HepG2 (cell line): ENCODE measurements around the gene SRC.

Source experiments
- CEBPG ChIP-seq: IDR thresholded peaks from 2 replicates; pipeline ENCODE4 v1.6.1; 2016
- CTCF ChIP-seq: sonication (generic); formaldehyde crosslinking; IDR thresholded peaks from 2 replicates; pipeline ENCODE4 v1.5.0; 2020; ENCODE audit warnings: mild to moderate bottlenecking, missing genetic modification reagents, moderate library complexity
- ELF1 ChIP-seq: sonication (generic); formaldehyde crosslinking; IDR thresholded peaks from 2 replicates; pipeline ENCODE4 v1.4.0; 2020; ENCODE audit warnings: missing genetic modification reagents
- NCOR1 ChIP-seq: fragments of 200-600 bp; sonication (generic); IDR thresholded peaks from 2 replicates; pipeline ENCODE4 v1.7.0; 2017; ENCODE audit warnings: antibody characterized with exemption, low read length, borderline replicate concordance
- NR1H2 ChIP-seq: sonication (generic); formaldehyde crosslinking; IDR thresholded peaks from 2 replicates; pipeline ENCODE4 v1.8.1; 2022; ENCODE audit warnings: low read depth, missing genetic modification reagents, borderline replicate concordance
- PCBP2 ChIP-seq: fragments of 200-400 bp; formaldehyde crosslinking; optimal IDR thresholded peaks from 2 replicates; pipeline ENCODE3; 2018; ENCODE audit warnings: low read length, low read depth; ENCODE audit not compliant: poor library complexity, severe bottlenecking
- POLR2A ChIP-seq, 2 experiments: IDR thresholded peaks; 2 replicates each; pipeline ENCODE4 v1.6.1; 2011; ENCODE audit warnings: low read depth in 2 of 2, low read length in 2 of 2, mild to moderate bottlenecking in 1 of 2, moderate library complexity in 1 of 2; ENCODE audit not compliant: insufficient read depth in 1 of 2
- POLR2AphosphoS5 ChIP-seq: IDR thresholded peaks from 2 replicates; pipeline ENCODE4 v1.6.1; 2012; ENCODE audit warnings: low read depth, low read length
- SMC3 ChIP-seq: IDR thresholded peaks from 2 replicates; pipeline ENCODE4 v1.6.1; 2011; ENCODE audit warnings: low read length, improper control_type of control experiment
- SRY ChIP-seq: sonication (generic); formaldehyde crosslinking; IDR thresholded peaks from 2 replicates; pipeline ENCODE4 v1.8.0; 2022; ENCODE audit warnings: mild to moderate bottlenecking, missing genetic modification reagents
- ZMYM2 ChIP-seq: sonication (generic); formaldehyde crosslinking; IDR thresholded peaks from 2 replicates; pipeline ENCODE4 v1.8.0; 2022; ENCODE audit warnings: mild to moderate bottlenecking, missing genetic modification reagents
- ZNF33A ChIP-seq: sonication (generic); formaldehyde crosslinking; IDR thresholded peaks from 2 replicates; pipeline ENCODE4 v1.5.1; 2020; ENCODE audit warnings: missing genetic modification reagents, mild to moderate bottlenecking, moderate library complexity, borderline replicate concordance
- ZNF513 ChIP-seq: sonication (generic); formaldehyde crosslinking; conservative IDR thresholded peaks from 2 replicates; pipeline ENCODE4 v1.5.0; 2020; ENCODE audit warnings: missing genetic modification reagents

- no peak for TF ChIP-seq CTCF (CRISPR knock-in tag)
- TF ChIP-seq SMC3, result no peak
- no peak for TF ChIP-seq SRY (CRISPR knock-in tag)
- TF ChIP-seq NCOR1, result no peak
- no peak for TF ChIP-seq POLR2A (IDR thresholded peaks at IDR 0.05; ENCODE audit: insufficient read depth in 1 of 2, low read depth in 2 of 2, low read length in 2 of 2)
- no peak for TF ChIP-seq NR1H2
- TF ChIP-seq CEBPG (CRISPR knock-in tag), result no peak
- no peak for TF ChIP-seq ZNF513
- no peak for TF ChIP-seq ELF1 (CRISPR knock-in tag)
- no peak for TF ChIP-seq POLR2AphosphoS5
- TF ChIP-seq ZMYM2 (CRISPR knock-in tag), result no peak
- TF ChIP-seq PCBP2, result no peak
- no peak for TF ChIP-seq ZNF33A (CRISPR knock-in tag)
Observed at GRCh38 chr20:37328149-37328945, 17.6 kb upstream of the SRC start.
